ENCODE data around the gene ZC3H7A.

DNA sequence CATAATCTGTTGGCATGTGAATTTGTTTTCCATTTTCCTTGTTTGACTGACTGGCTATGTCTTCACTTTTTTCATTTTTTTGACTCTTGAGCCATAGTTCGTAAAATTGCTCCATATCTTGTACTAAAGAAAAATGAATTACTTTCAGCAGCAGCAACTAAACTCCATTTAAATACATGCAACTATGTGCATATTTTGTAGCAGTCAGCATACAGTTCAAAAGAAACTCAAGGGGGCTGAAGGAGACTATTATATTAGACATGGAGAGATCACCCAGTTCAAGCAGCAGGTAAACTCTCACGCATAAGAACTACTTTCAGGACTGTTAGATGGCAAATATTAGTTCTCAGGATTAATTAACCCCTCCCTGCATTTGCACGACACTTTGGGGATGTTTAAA is 40.8 kb downstream of the ZC3H7A start:
- TF ChIP-seq ZNF274 (IDR thresholded peaks at IDR 0.05; ENCODE audit: low read depth, low read length) = no peak
- no peak for TF ChIP-seq YY1 (IDR thresholded peaks at IDR 0.05; ENCODE audit: insufficient read depth, insufficient read length)
- TF ChIP-seq SUZ12 (IDR thresholded peaks at IDR 0.05; ENCODE audit: extremely low read depth, insufficient read depth, insufficient read length) = no peak

Measured in NT2/D1 (cell line).